ENCODE measurements around the gene PASD1.

Gene PASD1

DNA sequence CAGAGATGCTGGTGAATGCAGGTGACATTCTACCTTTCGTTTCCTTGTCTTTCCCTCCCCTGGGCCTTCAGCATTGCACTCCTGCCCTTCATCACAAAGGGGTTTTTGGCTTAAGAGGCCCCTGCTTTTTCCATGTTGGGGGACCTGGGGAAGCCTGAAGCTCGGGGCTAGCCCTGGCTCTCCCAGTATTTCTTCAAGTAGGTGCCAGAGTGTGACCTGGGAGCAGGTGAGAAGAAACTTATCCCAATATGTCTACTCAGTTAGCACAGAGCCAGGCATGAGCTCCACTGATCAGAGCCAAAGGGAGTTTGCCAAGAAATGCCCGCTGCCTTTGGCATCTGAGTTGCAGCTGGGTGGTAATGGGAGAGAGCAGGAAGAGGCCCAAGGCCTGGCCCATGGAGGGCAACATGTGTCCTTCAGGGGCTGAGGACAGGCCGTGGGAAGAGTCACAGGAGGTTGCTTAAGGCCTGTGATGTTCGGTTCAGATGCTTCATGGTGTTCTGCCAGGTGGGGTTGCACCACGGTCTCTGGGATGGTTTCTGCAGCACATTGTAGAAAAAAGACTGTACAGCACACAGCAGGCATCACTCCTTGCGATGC lies 139.4 kb downstream of the PASD1 start:
- Histone ChIP-seq H3K27ac (no peak overlapping the region), H3K27me3 (ENCODE audit: insufficient read depth, low read depth, severe bottlenecking) (peaks cover 19% of the 10 kb centered on the region), H3K4me3 (ENCODE audit: low read depth, low read length) (no peak overlapping the region), H3K36me3 (no peaks in the 10 kb centered on the region), H3K9me3 (ENCODE audit: severe bottlenecking) (no peaks in the 10 kb centered on the region)
- no peak for DNase-seq
- TF ChIP-seq, protein P1, sequence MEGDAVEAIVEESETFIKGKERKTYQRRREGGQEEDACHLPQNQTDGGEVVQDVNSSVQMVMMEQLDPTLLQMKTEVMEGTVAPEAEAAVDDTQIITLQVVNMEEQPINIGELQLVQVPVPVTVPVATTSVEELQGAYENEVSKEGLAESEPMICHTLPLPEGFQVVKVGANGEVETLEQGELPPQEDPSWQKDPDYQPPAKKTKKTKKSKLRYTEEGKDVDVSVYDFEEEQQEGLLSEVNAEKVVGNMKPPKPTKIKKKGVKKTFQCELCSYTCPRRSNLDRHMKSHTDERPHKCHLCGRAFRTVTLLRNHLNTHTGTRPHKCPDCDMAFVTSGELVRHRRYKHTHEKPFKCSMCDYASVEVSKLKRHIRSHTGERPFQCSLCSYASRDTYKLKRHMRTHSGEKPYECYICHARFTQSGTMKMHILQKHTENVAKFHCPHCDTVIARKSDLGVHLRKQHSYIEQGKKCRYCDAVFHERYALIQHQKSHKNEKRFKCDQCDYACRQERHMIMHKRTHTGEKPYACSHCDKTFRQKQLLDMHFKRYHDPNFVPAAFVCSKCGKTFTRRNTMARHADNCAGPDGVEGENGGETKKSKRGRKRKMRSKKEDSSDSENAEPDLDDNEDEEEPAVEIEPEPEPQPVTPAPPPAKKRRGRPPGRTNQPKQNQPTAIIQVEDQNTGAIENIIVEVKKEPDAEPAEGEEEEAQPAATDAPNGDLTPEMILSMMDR (IDR thresholded peaks at IDR 0.05; ENCODE audit: low read depth, low read length): no peak

GRCh38 chrX:151703487-151703886 lies 140.0 kb downstream of the PASD1 start:
- Histone ChIP-seq H3K27ac (no peak overlapping the region), H3K36me3 (no peaks in the 10 kb centered on the region), H3K27me3 (ENCODE audit: insufficient read depth, low read depth, severe bottlenecking) (peaks cover 16% of the 10 kb centered on the region), H3K9me3 (ENCODE audit: severe bottlenecking) (peaks cover 2% of the 10 kb centered on the region), H3K4me3 (ENCODE audit: low read depth, low read length) (no peak overlapping the region)
- TF ChIP-seq, protein P1 (IDR thresholded peaks at IDR 0.05; ENCODE audit: low read depth, low read length): no peak
- no peak for DNase-seq

DNA sequence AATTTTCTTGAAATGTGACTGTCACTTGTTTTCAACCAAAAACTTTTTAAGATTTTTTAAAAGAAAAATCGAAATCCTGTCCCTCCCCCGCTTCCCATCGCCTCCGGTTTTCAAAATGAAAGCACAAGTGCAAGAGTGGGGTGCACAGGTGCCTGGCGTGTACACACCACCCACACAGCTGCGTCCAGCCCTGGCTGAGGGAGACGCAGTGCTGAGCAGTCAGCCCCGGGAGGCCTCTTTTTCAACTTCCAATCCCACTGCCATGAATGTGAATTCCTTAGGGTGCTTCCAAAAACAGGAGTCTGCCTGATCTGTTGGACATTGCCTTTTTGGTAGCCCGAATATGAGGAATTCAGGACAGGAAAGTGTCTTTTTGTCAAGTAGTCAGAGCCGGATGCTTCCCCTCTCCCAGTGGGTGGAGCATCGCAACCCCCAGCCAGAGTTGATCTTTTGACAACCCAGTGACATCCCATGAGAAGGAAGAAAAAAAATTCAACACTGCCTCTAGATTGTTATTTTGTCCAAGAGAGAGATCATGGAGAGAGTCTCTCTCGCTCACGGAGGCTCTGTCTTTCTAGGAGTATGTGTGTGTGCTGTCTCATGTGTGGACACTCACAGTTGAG lies 140.7 kb downstream of the PASD1 start:
- Histone ChIP-seq H3K27me3 (ENCODE audit: insufficient read depth, low read depth, severe bottlenecking) (peaks cover 13% of the 10 kb centered on the region), H3K27ac (no peak overlapping the region), H3K36me3 (no peaks in the 10 kb centered on the region), H3K9me3 (ENCODE audit: severe bottlenecking) (peaks cover 2% of the 10 kb centered on the region), H3K4me3 (ENCODE audit: low read depth, low read length) (no peak overlapping the region)
- TF ChIP-seq, protein P1 (IDR thresholded peaks at IDR 0.05; ENCODE audit: low read depth, low read length): no peak
- no peak for DNase-seq

GRCh38 chrX:151708821-151709220 lies 145.3 kb downstream of the PASD1 start:
- H3K27me3 ChIP-seq (ENCODE audit: insufficient read depth, low read depth, severe bottlenecking): peaks cover 17% of the 10 kb centered on the region
- H3K9me3 ChIP-seq (ENCODE audit: severe bottlenecking): peaks cover 2% of the 10 kb centered on the region
- DNase-seq: no peak
- H3K36me3 ChIP-seq: no peaks in the 10 kb centered on the region
- H3K4me3 ChIP-seq (ENCODE audit: low read depth, low read length): no peak overlapping the region
- TF ChIP-seq, protein P1 (IDR thresholded peaks at IDR 0.05; ENCODE audit: low read depth, low read length): no peak
- no peak overlapping the region for H3K27ac ChIP-seq

DNA sequence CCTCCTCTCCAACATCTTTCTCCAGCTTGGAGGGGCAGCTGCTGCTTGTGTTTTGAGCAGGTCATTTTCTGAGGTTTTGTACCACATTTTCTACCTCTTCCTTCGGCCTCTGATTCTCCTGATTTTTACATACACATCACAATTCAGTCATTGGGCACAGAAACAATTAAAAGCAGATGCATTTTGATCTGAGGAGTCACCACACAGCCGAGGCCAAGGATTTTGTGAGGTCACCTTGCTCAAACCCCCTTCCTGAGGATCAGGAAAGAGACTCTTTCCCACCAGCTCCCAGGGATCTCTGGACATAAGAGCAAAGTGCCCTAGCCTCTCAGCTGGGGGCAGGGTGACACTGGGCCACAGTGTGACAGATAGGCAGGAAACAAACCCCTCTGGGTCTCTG lies 147.0 kb downstream of the PASD1 start:
- peaks cover 20% of the 10 kb centered on the region for H3K27me3 ChIP-seq (ENCODE audit: insufficient read depth, low read depth, severe bottlenecking)
- H3K4me3 ChIP-seq (ENCODE audit: low read depth, low read length): no peak overlapping the region
- DNase-seq: no peak
- H3K9me3 ChIP-seq (ENCODE audit: severe bottlenecking): peaks cover 2% of the 10 kb centered on the region
- no peaks in the 10 kb centered on the region for H3K36me3 ChIP-seq
- TF ChIP-seq, protein P1 (IDR thresholded peaks at IDR 0.05; ENCODE audit: low read depth, low read length): no peak
- no peak overlapping the region for H3K27ac ChIP-seq

DNA sequence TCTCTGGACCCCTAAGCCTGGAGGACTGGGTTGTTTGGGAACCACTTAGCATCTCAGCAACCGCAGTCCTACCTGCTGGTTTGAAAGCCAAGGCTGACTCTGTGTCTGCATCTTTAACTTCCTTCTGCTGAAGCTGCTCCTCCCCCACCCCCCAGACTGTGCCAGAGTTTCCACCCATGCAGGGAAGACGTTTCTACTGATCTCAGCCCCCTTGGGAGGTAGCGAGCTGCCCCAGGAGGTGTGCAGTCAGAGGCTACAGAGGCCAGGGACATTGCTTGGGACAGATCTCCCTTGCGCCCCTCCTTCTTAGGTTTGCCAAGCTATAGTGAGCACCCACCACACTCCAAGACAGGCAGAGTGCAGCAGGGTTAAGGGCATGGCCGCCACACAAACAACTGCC lies 147.7 kb downstream of the PASD1 start:
- DNase-seq: no peak
- Histone ChIP-seq H3K27ac (no peak overlapping the region), H3K4me3 (ENCODE audit: low read depth, low read length) (no peak overlapping the region), H3K36me3 (no peaks in the 10 kb centered on the region), H3K9me3 (ENCODE audit: severe bottlenecking) (peaks cover 2% of the 10 kb centered on the region), H3K27me3 (ENCODE audit: insufficient read depth, low read depth, severe bottlenecking) (peaks cover 23% of the 10 kb centered on the region)
- TF ChIP-seq, protein P1 (IDR thresholded peaks at IDR 0.05; ENCODE audit: low read depth, low read length): no peak
